Activated CD8-positive, alpha-beta memory T cell treated with anti-CD3 and anti-CD28 coated beads for 48 hours (primary cell): ENCODE measurements around the gene AP1B1.

ENCODE experiments used
- DNase-seq, 3 experiments: peaks; one replicate each; pipeline ENCODE4 v3.0.0-alpha.2; 2020; ENCODE audit warnings: low read depth in 2 of 3, low spot score in 2 of 3

AP1B1 gene

GRCh38 chr22:29334148-29334547 lies 54.2 kb downstream of the AP1B1 start:
- no peak for DNase-seq

DNA sequence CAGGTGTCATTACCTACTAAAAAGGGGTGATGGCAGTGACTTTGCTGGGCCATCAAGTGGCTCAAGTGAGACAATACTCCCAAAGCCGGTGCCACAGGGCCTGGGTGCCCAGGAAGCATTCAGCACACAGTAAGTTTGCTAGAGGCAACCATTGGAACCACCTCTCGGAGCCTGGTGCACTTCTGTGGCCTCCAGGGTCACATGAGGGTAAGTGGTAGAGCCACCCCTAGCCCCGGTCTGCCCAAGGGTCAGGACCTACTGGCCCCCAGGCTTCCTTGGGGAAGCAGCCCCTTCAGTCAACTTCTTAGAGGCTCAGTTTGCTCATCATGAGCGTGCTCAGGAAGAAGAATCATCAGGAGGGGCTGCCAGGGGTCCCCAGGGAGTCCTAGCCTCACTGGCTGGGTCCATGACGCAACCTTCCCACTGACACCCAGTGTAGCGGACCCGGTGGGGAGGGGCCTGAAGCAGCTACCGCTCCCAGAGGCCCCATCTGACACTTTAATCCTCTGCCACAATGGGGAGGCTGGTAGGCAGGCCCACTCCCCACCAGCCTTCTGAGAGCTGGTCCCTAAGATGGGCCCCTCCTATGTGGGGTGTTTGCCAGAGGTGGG lies 55.4 kb downstream of the AP1B1 start:
- DNase-seq = no peak

DNA sequence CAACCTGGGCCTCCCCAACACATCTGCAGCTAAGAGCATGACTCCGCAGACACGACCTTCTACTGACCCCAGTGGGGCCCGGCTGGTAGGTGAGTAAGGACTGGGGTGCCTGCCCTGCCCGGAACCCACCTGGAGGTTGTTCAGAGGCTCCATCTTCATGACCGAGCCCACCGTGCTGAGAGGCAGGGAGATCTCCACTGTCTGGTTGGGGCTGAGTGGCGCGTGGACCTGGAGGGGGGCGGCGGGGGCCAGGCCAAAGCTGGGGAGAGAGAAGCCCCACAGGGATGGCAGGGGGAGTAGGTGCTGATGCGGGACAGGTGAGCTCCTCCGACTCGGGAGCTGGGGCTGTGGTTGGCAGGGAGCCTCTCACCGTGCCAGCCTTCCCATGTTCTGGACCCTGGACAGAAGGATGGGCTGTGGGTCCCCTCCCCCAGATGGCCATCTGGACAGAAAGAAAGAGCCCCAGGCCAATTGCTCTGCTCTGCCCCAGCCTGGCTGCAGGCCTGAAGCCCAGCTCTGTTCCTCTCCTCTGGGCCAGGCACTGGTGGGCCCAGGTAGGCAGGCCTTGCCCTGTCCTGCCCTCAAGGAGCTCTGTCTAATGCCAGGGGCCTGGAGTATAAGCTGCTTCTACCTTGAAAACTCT lies 56.6 kb downstream of the AP1B1 start:
- no peak for DNase-seq

DNA sequence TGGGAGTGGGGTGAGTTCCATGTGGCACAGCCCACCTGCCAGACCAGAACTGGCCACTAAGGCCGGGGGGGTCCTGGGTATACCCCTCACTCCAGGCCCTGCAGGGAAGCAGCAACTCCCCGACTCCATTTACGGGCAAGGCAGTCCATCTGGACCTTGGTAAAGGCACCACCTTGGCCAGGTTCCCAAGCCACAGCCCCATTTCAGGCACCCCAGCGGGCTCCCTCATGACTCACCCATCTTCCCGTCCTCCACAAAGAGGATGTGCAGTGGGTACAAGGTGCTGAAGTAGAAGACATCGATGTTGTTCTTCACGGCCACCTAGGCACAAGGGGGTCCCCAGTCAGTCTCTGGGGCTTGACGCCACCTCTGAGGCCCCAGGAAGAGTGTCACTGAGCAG lies 57.2 kb downstream of the AP1B1 start:
- no peak for DNase-seq

GRCh38 chr22:29330753-29331152 lies 57.6 kb downstream of the AP1B1 start:
- DNase-seq = no peak

- no peak for DNase-seq
These were observed 58.1 kb downstream of the AP1B1 start for GRCh38 chr22:29330291-29330690.

DNA sequence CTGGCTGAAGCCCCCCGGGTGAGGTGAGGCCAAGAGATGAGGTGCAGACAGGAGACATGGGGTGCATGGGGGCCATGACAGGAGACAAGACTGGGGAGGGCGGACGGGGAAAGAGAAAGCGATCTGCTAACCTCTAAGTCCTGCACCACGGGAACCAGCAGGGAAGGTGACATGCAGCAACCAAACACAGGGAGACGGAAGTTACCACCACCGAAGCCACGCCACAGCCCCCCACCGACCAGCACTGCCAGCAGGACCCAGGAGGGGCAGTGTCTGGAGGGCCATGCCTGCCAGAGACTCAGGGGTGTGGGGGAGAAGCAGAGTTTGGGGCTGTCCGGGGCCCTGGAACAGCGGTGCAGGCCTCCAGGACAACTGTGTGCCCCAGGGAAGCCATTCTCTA lies 58.8 kb downstream of the AP1B1 start:
- DNase-seq = no peak

DNA sequence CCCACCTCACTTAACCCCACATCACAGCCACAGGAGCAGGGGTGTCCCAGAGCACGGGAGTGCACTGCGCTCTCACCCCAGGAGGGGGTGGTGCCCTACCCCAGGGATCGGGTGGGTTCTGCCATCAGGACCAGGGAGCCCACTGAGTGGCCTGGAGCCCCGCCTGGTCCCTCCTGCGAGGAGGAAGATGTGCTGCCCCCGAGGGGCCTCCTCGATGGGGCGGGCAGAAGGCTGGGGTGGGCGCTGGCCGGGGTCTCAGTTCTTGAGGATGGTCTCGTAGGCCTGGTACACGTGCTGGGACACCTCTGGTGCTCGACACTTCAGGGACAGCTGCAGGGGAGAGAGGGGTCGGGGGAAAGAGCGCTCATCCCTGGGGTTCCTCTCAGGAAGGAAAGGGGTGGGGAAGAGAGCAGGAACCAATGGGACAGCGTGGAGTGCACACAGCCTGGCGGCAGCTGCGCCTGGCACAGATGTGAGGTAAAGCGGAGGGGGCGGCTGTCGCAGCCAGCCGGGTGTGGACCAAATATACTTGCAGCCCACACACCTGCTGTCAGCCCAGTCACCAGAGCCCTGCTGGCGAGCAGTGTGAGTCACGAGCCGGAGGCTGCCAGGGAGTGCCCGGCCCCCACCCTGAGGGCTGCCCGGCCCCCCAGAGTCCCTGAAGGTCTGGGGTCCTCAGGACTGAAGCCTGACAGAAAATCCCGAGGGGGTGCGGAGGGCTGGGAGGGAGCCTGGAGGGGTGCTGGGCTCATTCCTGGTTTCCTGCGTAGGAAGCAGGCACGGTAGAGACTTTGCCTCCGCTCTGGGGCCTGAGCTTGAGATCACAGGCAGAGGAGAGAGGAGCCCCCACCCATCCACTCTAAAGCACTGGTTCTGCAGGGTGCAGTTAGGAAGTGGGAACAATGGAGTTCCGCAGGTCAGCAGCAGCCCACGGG lies 59.5 kb downstream of the AP1B1 start:
- no peak for DNase-seq

- DNase-seq = no peak
These were observed 60.3 kb downstream of the AP1B1 start for GRCh38 chr22:29328055-29328454.

GRCh38 chr22:29327089-29327764 lies 61.1 kb downstream of the AP1B1 start:
- DNase-seq = no peak

- no peak for DNase-seq
These were observed 61.9 kb downstream of the AP1B1 start for GRCh38 chr22:29326481-29326880.

DNA sequence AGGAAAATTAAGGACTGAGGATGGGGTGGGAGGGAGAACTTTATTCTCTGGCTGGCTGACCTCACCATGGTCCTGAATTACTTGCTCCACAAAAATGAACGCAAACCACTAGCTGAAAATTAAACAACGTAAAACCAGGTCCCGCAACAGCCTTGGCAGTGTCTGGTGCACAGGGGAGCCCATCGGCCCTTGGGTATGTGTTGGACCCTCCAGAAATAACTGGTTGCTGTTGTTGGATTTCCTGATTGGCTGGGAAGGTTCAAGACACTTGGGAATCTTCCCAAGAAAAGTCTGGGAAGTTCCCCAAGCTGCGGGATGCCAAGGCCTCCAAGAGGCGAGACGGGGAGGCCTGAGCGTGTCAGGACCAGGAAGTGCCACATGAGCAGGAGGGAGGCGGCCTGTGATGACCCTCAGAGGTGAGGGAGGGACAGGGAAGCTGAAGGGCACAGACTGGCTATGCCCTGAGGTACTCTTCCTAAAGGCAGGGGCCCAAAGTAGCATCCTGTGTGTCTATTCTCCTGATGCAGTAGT lies 62.5 kb downstream of the AP1B1 start:
- no peak for DNase-seq

- no peak for DNase-seq
These were observed 63.0 kb downstream of the AP1B1 start for GRCh38 chr22:29325356-29325755.

DNA sequence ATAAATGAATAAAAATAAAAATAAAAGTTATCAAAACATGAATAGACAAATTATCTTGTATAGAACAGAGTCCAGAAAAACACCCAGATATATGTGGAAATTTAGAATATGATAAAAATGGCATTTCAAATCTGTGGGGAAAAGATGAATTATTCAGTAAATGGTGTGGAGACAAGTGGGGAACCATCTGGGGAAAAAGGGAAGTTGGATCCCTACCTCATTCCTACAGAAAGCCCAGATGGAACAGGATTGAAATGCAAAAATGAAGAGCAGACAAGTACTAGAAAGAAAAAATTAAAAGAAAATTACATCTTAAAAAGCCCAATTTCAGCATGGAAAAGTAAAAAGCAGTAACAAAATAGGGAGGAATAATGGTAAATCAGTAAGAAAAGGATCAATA lies 64.7 kb downstream of the AP1B1 start:
- DNase-seq = no peak

GRCh38 chr22:29320546-29320945 lies 67.8 kb downstream of the AP1B1 start:
- DNase-seq = no peak

DNA sequence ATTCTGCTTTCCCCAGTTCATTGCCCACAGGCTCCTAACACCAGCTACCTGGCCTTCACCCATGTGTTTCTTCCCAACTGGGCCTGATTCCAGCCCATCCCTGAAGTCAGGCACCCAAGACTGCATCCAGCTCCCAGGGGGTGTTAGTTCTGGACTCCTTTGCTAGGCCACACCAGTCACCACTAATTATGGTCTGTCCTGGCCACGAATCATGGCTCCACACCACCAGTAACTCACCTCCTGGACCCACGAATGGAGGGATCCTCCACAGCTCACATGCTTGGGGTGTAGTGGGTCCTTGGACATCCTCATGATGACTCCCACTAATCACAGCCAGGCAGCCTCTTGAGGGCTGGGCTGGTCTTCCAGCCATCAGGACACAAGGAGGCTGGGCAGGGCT lies 69.3 kb downstream of the AP1B1 start:
- DNase-seq = no peak

- DNase-seq = no peak
These were observed 70.4 kb downstream of the AP1B1 start for GRCh38 chr22:29317827-29318454.

DNA sequence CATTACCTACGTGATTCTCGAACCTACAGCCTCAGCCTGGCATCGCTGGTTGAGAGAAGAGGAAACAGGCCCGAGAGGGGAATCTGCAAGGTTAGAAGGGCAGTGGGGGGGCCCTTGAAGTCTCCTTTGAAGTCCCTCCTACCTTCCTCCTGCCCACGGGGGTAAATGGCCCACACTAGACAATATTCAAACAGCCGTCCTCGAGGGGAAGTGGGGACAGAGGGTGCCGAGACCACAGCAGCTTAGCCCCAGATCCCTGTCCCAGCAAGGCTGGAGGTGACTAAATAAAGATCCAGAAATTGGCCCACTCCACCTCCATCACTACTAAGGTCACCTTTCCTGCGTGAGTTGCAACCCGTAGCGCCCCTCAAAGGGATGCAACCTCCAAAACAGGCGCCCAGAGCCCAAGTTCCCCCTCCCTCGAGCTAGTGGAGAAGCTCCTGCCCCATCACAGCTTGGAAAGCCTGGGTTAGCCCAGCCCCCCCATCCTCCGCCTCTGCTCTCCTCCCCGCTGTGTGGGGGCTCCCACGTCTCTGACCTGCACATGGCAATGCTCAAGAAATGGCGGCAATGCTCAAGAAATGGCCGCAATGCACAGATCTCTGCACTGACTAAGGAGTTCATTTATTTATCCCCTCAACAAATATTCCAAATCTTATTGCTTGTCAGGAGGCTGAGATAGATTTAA lies 72.1 kb downstream of the AP1B1 start:
- no peak for DNase-seq

DNA sequence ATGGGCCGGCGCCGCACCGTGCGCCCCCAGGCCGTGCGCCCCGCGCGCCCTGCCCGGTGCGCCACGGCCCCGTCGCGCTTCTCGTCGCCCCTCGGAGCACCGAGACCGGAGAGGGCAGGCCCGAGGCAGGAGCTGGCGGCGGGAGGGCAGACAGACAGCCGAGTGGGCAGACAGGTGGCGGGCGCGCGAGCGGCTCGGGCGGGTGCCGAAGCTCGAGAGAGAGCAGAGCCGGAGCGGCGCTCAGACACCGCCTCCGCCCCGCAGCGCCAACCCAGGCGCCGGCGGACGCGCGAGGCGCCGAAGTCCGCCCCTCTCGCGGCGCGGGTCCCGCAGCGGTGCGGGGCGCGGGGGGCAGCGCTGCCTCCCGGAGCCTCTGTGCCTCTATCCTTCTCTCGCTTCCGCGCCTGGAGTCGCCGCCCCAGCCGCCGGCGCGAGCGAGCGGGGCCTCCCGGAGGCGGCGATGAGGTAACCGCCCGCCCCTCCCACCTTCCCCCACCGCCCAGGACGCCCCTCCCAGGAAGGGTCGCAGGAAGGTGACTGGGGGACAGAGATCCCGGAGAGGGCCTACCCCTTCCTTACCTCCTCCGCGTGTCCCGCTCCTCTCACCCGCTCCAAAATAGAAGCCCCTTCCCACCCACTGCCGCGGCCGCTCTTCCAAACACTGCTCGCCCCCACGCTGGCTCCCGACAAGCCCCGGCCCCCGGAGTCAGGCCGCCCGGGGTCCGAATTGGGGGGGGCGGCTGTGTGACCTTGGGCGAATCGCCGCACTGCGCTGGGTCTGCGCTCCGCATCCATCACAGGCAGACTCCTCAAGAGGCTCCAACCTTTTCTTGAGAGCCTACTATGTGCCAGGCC lies 72.9 kb downstream of the AP1B1 start, which contains the start of gene RASL10A:
Gene RASL10A (minus strand): TSS at position 412 of the 855 bp plus-strand sequence. CDS start 451 bp downstream, outside the sequence.
- no peak for DNase-seq
